GM23338 (cell line): ENCODE measurements around the gene APBB1. TPM values are rescaled to one million over a fixed set of nuclear protein-coding genes. Genes with fewer than 3 reads are reported as not detected.

Source experiments
- ATAC-seq: fragments of 200-7000 bp; cut with Tn5 transposase; 3 replicates; pipeline ENCODE4 v1.9.1; 2020
- DNase-seq: peaks from one replicate; pipeline ENCODE4 v3.0.0-alpha.2; 2015; ENCODE audit warnings: low spot score
- H2AFZ ChIP-seq: fragments of 200-600 bp; sonication (generic); 2 replicates; pipeline ENCODE4 v1.8.0; 2016; ENCODE audit warnings: antibody characterized with exemption, mild to moderate bottlenecking, moderate library complexity
- H3F3A ChIP-seq: fragments of 200-600 bp; sonication (generic); replicated peaks from 2 replicates; pipeline ENCODE4 v1.8.0; 2017; ENCODE audit warnings: antibody characterized with exemption, mixed run types, low read depth
- H3K27ac ChIP-seq: fragments of 200-600 bp; sonication (generic); 2 replicates; pipeline ENCODE4 v1.6.1; 2016; ENCODE audit warnings: low read depth
- H3K27me3 ChIP-seq: fragments of 200-600 bp; sonication (generic); 2 replicates; pipeline ENCODE4 v1.8.0; 2016; ENCODE audit warnings: mild to moderate bottlenecking, mixed run types, moderate library complexity; ENCODE audit not compliant: insufficient read depth
- H3K36me3 ChIP-seq: fragments of 200-600 bp; sonication (generic); 2 replicates; pipeline ENCODE4 v1.8.0; 2016; ENCODE audit warnings: mild to moderate bottlenecking; ENCODE audit not compliant: insufficient read depth
- H3K4me1 ChIP-seq: fragments of 200-600 bp; sonication (generic); 2 replicates; pipeline ENCODE4 v1.8.0; 2016; ENCODE audit warnings: mild to moderate bottlenecking, moderate library complexity; ENCODE audit not compliant: insufficient read depth
- H3K4me2 ChIP-seq: fragments of 200-600 bp; sonication (generic); 2 replicates; pipeline ENCODE4 v1.7.1; 2017; ENCODE audit warnings: mixed run types
- H3K4me3 ChIP-seq: fragments of 200-600 bp; sonication (generic); 2 replicates; pipeline ENCODE4 v1.6.1; 2016; ENCODE audit warnings: mixed run types
- H3K79me2 ChIP-seq: fragments of 200-600 bp; sonication (generic); replicated peaks from 2 replicates; pipeline ENCODE4 v1.8.0; 2017; ENCODE audit warnings: mild to moderate bottlenecking; ENCODE audit not compliant: insufficient read depth
- H3K9me2 ChIP-seq: fragments of 200-600 bp; sonication (generic); 2 replicates; pipeline ENCODE4 v1.8.0; 2017; ENCODE audit not compliant: insufficient read depth
- H4K20me1 ChIP-seq: fragments of 200-600 bp; sonication (generic); replicated peaks from 2 replicates; pipeline ENCODE4 v1.8.0; 2017; ENCODE audit warnings: mild to moderate bottlenecking; ENCODE audit not compliant: insufficient read depth
- H3K27ac Mint-ChIP-seq: 2 replicates; pipeline ENCODE4 v1.8.0; 2020; ENCODE audit warnings: inconsistent platforms, mild to moderate bottlenecking, moderate library complexity, mixed read lengths
- H3K27me3 Mint-ChIP-seq: 3 replicates; pipeline ENCODE4 v1.8.0; 2022; ENCODE audit warnings: low read depth, mild to moderate bottlenecking, moderate library complexity, mixed read lengths, inconsistent platforms; ENCODE audit not compliant: insufficient read depth, poor library complexity
- H3K36me3 Mint-ChIP-seq: 3 replicates; pipeline ENCODE4 v1.8.0; 2021; ENCODE audit warnings: low read depth, mild to moderate bottlenecking, inconsistent platforms, moderate library complexity, mixed read lengths
- H3K4me1 Mint-ChIP-seq: 3 replicates; pipeline ENCODE4 v1.8.0; 2020; ENCODE audit warnings: mild to moderate bottlenecking, inconsistent platforms, mixed read lengths
- H3K4me3 Mint-ChIP-seq: 3 replicates; pipeline ENCODE4 v1.8.0; 2021; ENCODE audit warnings: moderate library complexity, mild to moderate bottlenecking, inconsistent platforms, mixed read lengths
- H3K9me3 Mint-ChIP-seq: 3 replicates; pipeline ENCODE4 v1.8.0; 2020; ENCODE audit warnings: moderate library complexity, mild to moderate bottlenecking, inconsistent platforms, mixed read lengths
- CREB1 ChIP-seq: fragments of 250-450 bp; sonication (Bioruptor Pico); IDR thresholded peaks from 2 replicates; pipeline ENCODE4 v1.5.0; 2020; ENCODE audit warnings: low read depth, mild to moderate bottlenecking, moderate library complexity
- CTCF ChIP-seq, 2 experiments: fragments of 200-600 bp in 1 of 2; sonication (generic) in 1 of 2; conservative IDR thresholded peaks; 2 replicates each; pipeline versions ENCODE4 v1.5.1 to v1.6.1; 2016 to 2017; ENCODE audit warnings: antibody characterized with exemption in 2 of 2, low read depth in 2 of 2, mild to moderate bottlenecking in 2 of 2, moderate library complexity in 1 of 2
- EZH2 ChIP-seq: fragments of 200-600 bp; sonication (generic); IDR thresholded peaks from one replicate; pipeline ENCODE4 v1.8.0; 2017; ENCODE audit warnings: antibody characterized with exemption, mild to moderate bottlenecking, low read depth; ENCODE audit not compliant: unreplicated experiment
- EZH2phosphoT487 ChIP-seq: fragments of 200-600 bp; sonication (generic); IDR thresholded peaks from one replicate; pipeline ENCODE4 v1.8.1; 2018; ENCODE audit warnings: antibody characterized with exemption; ENCODE audit not compliant: unreplicated experiment
- JUNB ChIP-seq: IDR thresholded peaks from one replicate; pipeline ENCODE4 v1.6.1; 2016; ENCODE audit warnings: antibody characterized with exemption; ENCODE audit not compliant: unreplicated experiment
- NANOG ChIP-seq: IDR thresholded peaks from 2 replicates; pipeline ENCODE4 v1.6.1; 2016; ENCODE audit warnings: antibody characterized with exemption, borderline replicate concordance
- POLR2AphosphoS5 ChIP-seq: IDR thresholded peaks from 2 replicates; pipeline ENCODE4 v1.6.1; 2016; ENCODE audit warnings: antibody characterized with exemption, low read depth
- STAT1 ChIP-seq: IDR thresholded peaks from one replicate; pipeline ENCODE4 v1.6.1; 2016; ENCODE audit warnings: antibody characterized with exemption; ENCODE audit not compliant: unreplicated experiment
- ZNF114 ChIP-seq: fragments of 250-450 bp; sonication (Bioruptor Pico); IDR thresholded peaks from 2 replicates; pipeline ENCODE4 v1.5.0; 2020; ENCODE audit warnings: mild to moderate bottlenecking, moderate library complexity
- ZNF331 ChIP-seq: fragments of 250-450 bp; sonication (Bioruptor Pico); IDR thresholded peaks from 2 replicates; pipeline ENCODE4 v1.5.0; 2020; ENCODE audit warnings: low read depth, mild to moderate bottlenecking, moderate library complexity
- polyA plus RNA-seq: library from polyadenylated mRNA; unstranded; fragments of >200 nt; fragmentation: Nextera tagmentation; extraction: Ambion mirVana; gene quantifications from 2 replicates; pipeline ENCODE4 v1.2.1, GENCODE V29; 2016
- total RNA-seq: library from RNA; depleted of rRNA; stranded (reverse); fragments of >200 nt; shearing (Covaris generic); gene quantifications from 2 replicates; pipeline ENCODE4 v1.2.3, GENCODE V29; 2014
- TF ChIP-seq, protein P1 (sequence below): fragments of 250-450 bp; sonication (Bioruptor Pico); IDR thresholded peaks from 2 replicates; pipeline ENCODE4 v1.5.0; 2020; ENCODE audit warnings: mild to moderate bottlenecking, moderate library complexity

Gene APBB1
- total and polyA plus RNA-seq, 2 experiments from 2014 or later = 10.6 to 24.7 TPM

- TF ChIP-seq CTCF (conservative IDR thresholded peaks at IDR 0.05; ENCODE audit: low read depth in 2 of 2) (no peak), EZH2phosphoT487 (no peak), NANOG (no peak), POLR2AphosphoS5 (no peak), ZNF114 (CRISPR knock-in tag) (no peak)
Observed at GRCh38 chr11:6354651-6355485, 64.0 kb downstream of the APBB1 start (continued).

GRCh38 chr11:6353367-6353987 lies 65.4 kb downstream of the APBB1 start:
- TF ChIP-seq EZH2phosphoT487 (no peak), JUNB (no peak), CTCF (conservative IDR thresholded peaks at IDR 0.05; ENCODE audit: low read depth in 2 of 2) (peak; percentile 97 to 98), POLR2AphosphoS5 (no peak), ZNF331 (CRISPR knock-in tag) (0 out of 2 replicates have a peak, but pooled peaks have one; percentile 14), EZH2 (no peak), CREB1 (CRISPR knock-in tag) (no peak), STAT1 (no peak), ZNF114 (CRISPR knock-in tag) (0 out of 2 replicates have a peak, but pooled peaks have one; percentile 60)
- TF ChIP-seq, protein P1, sequence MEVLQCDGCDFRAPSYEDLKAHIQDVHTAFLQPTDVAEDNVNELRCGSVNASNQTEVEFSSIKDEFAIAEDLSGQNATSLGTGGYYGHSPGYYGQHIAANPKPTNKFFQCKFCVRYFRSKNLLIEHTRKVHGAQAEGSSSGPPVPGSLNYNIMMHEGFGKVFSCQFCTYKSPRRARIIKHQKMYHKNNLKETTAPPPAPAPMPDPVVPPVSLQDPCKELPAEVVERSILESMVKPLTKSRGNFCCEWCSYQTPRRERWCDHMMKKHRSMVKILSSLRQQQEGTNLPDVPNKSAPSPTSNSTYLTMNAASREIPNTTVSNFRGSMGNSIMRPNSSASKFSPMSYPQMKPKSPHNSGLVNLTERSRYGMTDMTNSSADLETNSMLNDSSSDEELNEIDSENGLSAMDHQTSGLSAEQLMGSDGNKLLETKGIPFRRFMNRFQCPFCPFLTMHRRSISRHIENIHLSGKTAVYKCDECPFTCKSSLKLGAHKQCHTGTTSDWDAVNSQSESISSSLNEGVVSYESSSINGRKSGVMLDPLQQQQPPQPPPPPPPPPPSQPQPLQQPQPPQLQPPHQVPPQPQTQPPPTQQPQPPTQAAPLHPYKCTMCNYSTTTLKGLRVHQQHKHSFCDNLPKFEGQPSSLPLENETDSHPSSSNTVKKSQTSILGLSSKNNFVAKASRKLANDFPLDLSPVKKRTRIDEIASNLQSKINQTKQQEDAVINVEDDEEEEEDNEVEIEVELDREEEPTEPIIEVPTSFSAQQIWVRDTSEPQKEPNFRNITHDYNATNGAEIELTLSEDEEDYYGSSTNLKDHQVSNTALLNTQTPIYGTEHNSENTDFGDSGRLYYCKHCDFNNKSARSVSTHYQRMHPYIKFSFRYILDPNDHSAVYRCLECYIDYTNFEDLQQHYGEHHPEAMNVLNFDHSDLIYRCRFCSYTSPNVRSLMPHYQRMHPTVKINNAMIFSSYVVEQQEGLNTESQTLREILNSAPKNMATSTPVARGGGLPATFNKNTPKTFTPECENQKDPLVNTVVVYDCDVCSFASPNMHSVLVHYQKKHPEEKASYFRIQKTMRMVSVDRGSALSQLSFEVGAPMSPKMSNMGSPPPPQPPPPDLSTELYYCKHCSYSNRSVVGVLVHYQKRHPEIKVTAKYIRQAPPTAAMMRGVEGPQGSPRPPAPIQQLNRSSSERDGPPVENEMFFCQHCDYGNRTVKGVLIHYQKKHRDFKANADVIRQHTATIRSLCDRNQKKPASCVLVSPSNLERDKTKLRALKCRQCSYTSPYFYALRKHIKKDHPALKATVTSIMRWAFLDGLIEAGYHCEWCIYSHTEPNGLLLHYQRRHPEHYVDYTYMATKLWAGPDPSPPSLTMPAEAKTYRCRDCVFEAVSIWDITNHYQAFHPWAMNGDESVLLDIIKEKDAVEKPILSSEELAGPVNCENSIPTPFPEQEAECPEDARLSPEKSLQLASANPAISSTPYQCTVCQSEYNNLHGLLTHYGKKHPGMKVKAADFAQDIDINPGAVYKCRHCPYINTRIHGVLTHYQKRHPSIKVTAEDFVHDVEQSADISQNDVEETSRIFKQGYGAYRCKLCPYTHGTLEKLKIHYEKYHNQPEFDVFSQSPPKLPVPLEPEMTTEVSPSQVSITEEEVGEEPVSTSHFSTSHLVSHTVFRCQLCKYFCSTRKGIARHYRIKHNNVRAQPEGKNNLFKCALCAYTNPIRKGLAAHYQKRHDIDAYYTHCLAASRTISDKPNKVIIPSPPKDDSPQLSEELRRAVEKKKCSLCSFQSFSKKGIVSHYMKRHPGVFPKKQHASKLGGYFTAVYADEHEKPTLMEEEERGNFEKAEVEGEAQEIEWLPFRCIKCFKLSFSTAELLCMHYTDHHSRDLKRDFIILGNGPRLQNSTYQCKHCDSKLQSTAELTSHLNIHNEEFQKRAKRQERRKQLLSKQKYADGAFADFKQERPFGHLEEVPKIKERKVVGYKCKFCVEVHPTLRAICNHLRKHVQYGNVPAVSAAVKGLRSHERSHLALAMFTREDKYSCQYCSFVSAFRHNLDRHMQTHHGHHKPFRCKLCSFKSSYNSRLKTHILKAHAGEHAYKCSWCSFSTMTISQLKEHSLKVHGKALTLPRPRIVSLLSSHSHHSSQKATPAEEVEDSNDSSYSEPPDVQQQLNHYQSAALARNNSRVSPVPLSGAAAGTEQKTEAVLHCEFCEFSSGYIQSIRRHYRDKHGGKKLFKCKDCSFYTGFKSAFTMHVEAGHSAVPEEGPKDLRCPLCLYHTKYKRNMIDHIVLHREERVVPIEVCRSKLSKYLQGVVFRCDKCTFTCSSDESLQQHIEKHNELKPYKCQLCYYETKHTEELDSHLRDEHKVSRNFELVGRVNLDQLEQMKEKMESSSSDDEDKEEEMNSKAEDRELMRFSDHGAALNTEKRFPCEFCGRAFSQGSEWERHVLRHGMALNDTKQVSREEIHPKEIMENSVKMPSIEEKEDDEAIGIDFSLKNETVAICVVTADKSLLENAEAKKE (CRISPR knock-in tag) = peak; percentile 94
- Mint-ChIP-seq H3K9me3 (no peaks in the 10 kb centered on the region), H3K4me3 (no peak overlapping the region), H3K27ac (no peak overlapping the region), H3K36me3 (no peaks in the 10 kb centered on the region), H3K4me1 (peaks cover 7% of the 10 kb centered on the region), H3K27me3 (peaks cover 6% of the 10 kb centered on the region)
- H3K27ac ChIP-seq = no peak overlapping the region
- H3K36me3 ChIP-seq = no peaks in the 10 kb centered on the region
- no peak overlapping the region for H2AFZ ChIP-seq
- no peaks in the 10 kb centered on the region for H4K20me1 ChIP-seq
- H3K9me2 ChIP-seq = 0 out of 2 replicates have a peak, but pooled peaks cover 3% of the 10 kb centered on the region
- H3K79me2 ChIP-seq = no peaks in the 10 kb centered on the region
- ATAC-seq (peak; percentile 100), DNase-seq (peak; percentile 97)
- H3K4me3 ChIP-seq = no peak overlapping the region
- no peaks in the 10 kb centered on the region for H3F3A ChIP-seq
- no peaks in the 10 kb centered on the region for H3K4me1 ChIP-seq
- no peak overlapping the region for H3K4me2 ChIP-seq
- no peaks in the 10 kb centered on the region for H3K27me3 ChIP-seq
